HG02840 (cell line): ENCODE results near the gene CDPF1.

ENCODE experiments used
- ATAC-seq: cut with Tn5 transposase; IDR thresholded peaks from one replicate; pipeline ENCODE4 v1.9.1; 2021; ENCODE audit warnings: mild to moderate bottlenecking, moderate library complexity, moderate number of reproducible peaks; ENCODE audit not compliant: unreplicated experiment, low FRiP score

The CDPF1 gene

DNA sequence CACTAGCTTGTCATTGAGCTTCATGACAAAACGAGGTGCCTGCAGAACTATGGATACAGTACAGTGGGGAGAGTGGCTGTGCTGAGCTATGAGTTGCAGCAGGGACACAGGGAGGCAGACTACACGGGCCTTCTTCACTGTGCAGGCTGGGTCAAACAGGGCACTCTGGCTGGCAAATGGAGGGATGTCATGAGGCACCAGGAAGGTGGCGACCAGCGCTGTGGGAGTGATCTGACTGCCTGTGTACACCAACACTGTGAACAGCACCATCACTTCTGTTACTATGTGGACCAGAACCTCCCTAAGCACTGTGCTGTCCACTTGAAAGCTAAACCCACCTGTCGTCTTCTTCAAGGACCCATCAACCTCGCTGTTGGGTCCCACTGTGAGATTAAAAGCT is 9.9 kb upstream of the CDPF1 start:
- no peak for ATAC-seq

- ATAC-seq: no peak
Observed at GRCh38 chr22:46259374-46259773, 9.3 kb upstream of the CDPF1 start.

DNA sequence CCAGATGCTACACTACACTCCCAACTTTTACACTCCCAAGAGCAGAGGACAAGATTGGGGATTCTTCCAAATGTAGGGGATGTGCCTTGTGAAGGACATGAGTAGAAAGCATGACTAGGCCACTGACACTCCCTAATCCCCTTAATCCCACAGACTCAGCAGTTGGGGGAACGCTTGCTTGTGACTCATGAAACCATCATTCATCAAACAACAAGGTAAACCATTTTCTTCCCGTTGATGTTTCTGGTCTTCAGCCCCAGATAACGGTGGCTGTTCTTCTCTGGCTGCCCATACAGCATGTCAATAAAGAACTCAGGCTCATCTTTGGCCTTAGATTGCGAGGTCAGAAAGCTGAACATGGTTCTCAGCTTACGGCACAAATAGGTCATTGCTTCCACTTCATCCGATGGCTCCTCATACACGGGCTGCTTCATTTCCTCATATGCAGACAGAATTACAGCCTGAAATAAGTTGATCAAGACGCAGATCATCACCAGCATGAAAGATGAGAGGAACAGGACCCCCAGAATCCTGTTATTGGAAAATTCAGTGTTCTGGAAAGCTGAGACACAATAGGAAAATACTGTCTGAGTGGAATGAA is 6.4 kb upstream of the CDPF1 start:
- no peak for ATAC-seq

DNA sequence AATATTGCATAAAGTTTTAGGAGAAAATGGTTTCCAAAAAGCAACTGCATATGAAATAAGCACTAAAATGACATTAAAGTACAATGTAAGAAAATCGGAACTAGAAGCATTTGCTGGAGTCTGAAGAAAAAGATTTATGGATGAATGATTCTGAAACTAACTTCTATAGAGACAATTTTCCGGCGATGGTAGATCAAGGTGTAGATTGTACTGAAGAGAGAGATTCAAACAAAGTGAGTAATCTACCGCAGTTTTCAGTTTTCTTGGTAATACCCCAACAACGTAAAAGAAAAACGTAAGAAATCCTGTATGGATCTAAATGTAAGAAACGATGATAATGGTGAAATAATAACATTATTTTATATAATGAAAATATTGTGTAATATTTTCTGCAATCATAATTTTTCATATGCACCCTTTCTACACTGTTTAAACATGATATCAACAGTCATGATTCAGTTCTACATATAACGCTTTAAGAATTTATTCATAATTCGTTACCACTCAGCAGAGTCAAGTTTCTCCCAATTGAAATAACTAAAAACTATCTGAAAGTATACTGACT is 1.8 kb upstream of the CDPF1 start:
- no peak for ATAC-seq

GRCh38 chr22:46251266-46251665 is 1.2 kb upstream of the CDPF1 start:
- no peak for ATAC-seq

DNA sequence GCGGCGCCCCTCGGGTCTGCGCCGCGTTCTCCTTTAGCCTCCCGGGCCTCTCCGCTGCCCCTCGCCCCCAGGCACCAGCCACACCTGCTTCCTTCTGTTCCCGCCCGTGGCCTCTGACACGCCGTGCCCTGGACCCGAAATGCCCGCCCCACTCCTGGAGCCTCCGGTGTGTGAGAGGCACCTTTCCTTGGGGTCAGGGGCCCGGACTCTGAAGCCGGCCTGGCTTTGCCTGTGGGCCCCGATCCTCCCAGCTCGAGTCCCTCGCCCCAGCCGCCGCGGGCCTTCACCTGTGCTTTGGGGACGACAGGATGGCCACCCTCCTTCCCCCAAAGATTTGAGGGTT is 661 bp upstream of the CDPF1 start:
- no peak for ATAC-seq

- ATAC-seq: no peak
Observed at GRCh38 chr22:46247443-46247975, 2.6 kb downstream of the CDPF1 start.

- no peak for ATAC-seq
Observed at GRCh38 chr22:46246178-46246577, 3.9 kb downstream of the CDPF1 start.

GRCh38 chr22:46245511-46245910 is 4.6 kb downstream of the CDPF1 start:
- no peak for ATAC-seq

DNA sequence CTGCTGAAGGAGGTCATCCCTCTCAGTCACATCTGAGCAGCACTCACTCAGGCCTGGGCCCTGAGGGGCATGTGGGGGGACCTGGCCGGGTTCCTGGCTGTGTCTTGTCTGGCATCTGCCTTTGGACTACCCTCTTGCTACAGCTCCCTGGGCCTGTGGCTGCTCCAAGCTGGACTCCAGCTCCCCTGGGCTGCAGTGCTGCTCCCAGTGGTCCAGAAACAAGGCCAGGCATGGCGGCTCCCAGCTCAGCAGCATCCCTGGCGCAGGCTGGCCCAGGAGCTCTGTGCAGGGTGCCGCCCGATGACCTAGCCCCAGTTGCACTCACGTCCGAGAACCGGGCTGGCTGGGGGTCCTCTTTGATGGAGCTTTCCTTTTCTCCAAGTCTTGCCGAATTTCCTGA is 5.3 kb downstream of the CDPF1 start:
- no peak for ATAC-seq

GRCh38 chr22:46242076-46242475 is 8.0 kb downstream of the CDPF1 start:
- ATAC-seq: no peak

DNA sequence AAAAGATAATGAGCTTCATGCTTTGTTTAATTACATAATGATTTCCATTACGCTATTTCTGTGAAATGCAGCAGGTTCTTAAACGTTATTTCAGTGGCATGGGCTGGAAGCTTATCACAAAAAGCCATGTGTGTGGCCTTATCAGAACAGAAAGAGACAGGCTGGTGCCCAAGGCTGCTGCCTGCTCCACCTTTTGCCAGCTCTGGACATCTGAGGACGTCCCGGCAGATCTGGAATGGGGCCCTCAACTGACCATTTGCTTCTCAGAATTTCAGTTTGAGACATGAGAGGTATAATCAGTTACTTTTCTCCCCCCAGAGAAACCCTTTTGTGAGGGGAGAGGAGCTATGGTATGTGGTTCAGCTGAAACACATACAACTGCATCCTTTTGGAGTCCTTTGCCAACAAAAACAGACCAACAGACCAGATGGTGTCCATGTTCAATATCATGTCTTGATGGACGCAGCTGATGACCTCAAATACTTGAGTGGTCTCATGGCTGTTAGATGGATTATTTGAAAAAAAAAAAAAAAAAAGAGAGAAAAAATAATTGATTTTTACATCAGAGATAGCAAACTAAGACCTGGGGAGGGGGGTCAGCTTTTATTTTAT is 8.6 kb downstream of the CDPF1 start:
- no peak for ATAC-seq

DNA sequence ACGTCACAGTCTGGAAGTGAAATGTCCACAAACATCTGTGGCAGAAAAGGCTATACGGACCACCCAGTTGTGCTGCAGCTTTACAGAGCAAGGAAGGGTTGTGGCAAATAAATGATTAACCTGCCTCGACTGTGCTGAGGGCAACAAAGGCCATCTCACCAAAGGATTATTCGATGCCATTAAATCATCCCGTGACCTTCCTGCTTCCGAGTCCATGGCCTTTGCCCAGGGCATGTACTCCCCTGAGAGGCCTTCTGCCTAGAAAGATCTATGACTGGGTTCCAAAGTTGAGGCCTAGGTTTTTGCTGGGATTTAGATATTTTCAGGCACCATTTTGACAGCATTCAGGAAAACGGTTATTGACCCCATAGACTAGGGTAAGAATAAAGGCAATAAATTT is 9.2 kb downstream of the CDPF1 start:
- no peak for ATAC-seq

DNA sequence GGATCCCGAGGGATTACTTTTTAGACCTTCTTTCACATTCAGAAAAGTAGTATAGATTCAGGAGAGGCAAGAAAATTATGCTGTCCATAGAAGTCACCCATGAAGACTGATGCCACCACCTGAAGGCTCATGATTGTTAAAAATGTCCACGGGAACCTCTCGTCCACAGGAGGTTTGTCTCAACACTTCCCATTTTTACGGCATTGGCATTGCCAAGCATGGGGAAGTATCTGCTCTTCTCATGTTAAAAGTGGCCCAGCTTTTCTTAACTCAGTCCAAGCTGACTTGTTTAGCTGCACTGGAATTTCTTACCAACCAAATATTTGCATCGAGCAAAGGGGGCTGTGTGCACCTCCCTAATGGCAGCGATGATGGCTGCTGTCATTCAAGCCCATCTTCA is 9.6 kb downstream of the CDPF1 start:
- ATAC-seq: no peak

DNA sequence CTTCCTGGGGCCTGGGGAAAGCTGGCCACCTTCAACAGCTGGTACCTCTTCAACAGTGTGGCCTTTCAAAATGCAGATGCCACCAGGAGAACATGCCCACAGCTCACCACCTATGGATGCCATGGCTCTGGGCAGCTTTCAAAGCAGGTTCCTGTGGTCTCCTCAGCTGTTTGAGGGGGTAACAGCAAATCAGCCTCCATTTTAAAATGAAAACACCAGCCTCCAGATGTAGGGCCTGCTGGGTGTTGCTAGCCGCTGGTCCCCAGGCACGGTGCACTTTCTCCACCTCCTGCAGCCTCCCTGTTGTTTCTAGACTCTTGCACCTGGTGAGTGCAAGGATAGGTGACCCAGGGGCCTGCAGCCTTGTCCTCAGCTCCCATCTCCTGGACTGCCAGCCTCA is 10.0 kb downstream of the CDPF1 start:
- no peak for ATAC-seq

DNA sequence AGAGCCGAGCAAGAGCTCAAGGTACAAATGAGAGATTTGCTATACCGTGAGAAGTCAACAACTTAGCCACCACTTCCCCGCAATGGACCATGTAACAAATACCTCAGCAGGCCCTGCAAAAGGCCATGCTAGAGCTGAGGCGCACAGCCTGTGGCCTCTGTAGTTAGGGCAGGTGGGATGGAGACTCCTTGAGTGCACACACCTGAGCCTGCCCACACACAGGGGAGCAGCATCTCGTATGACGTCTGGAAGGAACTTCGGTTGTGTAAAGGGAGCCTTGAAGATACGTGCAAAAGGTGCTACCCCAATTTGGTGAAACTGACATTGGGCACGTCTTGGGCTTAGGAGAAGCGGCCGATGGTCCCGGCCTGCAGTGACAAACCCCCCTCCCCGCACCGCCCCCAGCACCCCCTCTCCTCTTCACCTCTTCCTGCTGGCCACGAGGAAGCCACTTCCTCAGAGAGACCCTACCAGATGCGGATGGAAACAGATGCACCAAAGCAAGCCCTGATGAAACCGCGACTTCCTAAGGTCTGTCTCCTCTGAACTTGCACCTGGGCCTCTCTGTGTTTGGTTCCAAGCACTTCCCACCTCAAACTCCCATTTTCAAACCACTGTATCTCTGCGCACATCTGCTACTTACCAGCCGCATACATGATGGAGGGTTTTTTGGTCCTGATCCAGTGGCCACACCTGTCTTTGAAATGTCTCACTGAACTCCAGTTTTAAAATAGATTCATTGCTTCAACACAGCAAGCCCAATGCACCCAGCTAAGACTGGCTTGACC is 10.6 kb downstream of the CDPF1 start:
- no peak for ATAC-seq

DNA sequence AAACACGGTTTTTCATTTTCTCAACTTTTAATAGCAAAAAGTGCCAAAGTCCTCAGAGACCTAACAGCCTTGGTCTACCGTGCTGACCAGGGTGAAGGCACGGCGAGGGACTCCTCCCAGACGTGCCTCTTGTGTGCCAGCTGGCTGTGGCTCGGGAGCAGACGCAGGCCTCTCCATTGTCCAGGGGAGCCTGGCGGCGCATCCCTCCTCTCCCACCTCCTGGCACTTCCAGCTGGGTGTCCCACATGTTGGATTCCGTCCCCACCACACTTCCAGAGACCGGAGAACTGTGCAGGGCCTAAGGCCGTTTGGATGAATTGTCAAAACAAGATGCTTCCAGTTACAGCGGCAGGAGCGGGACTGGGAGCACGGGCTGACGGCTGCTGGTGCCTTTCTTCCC is 11.6 kb downstream of the CDPF1 start:
- no peak for ATAC-seq

- ATAC-seq: no peak
Observed at GRCh38 chr22:46237453-46238124, 12.5 kb downstream of the CDPF1 start.

DNA sequence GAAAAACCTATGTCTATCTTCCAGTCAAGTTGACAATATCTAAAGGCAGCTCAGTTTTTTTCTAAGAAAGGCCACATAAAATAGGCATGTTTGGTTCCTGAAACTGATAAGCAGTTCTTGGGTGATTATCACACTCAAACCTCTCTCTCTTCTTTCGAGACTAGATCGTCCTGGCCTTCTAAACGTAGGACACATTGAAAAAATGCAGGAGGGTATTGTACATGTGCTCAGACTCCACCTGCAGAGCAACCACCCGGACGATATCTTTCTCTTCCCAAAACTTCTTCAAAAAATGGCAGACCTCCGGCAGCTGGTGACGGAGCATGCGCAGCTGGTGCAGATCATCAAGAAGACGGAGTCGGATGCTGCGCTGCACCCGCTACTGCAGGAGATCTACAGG is 15.1 kb downstream of the CDPF1 start:
- no peak for ATAC-seq

GRCh38 chr22:46233231-46233630 is 16.9 kb downstream of the CDPF1 start:
- ATAC-seq: no peak
